Activated CD8-positive, alpha-beta memory T cell treated with anti-CD3 and anti-CD28 coated beads, Interleukin-2, amount 10 ng/mL, durations not matched to agents 7 days and 5 days (primary cell): Measurements from ENCODE around the gene NT5M. TPM values are rescaled to one million over a fixed set of nuclear protein-coding genes. Genes with fewer than 3 reads are reported as not detected.

Experiments used
- ATAC-seq: fragments of 150-1000 bp; cut with Tn5 transposase; one replicate; pipeline ENCODE4 v1.10.0; 2021; ENCODE audit warnings: moderate library complexity
- CTCF ChIA-PET: fragments of 350-600 bp; sonication (Branson Sonifier 250); formaldehyde crosslinking; loops from one replicate; lab custom pipeline; 2021; ENCODE audit warnings: antibody characterized with exemption; lab: Charles Lee
- DNase-seq: peaks from one replicate; pipeline ENCODE4 v3.0.0-alpha.2; 2020
- H3K27ac Mint-ChIP-seq: one replicate; pipeline ENCODE4 v1.8.0; 2021; ENCODE audit warnings: mild to moderate bottlenecking, mixed read lengths
- H3K27me3 Mint-ChIP-seq: one replicate; pipeline ENCODE4 v1.8.0; 2021; ENCODE audit warnings: mixed read lengths
- H3K36me3 Mint-ChIP-seq: one replicate; pipeline ENCODE4 v1.8.0; 2021; ENCODE audit warnings: mild to moderate bottlenecking, mixed read lengths
- H3K4me1 Mint-ChIP-seq: one replicate; pipeline ENCODE4 v1.8.0; 2021; ENCODE audit warnings: mixed read lengths
- H3K4me3 Mint-ChIP-seq: one replicate; pipeline ENCODE4 v1.8.0; 2021; ENCODE audit warnings: mild to moderate bottlenecking, moderate library complexity, mixed read lengths
- H3K9me3 Mint-ChIP-seq: one replicate; pipeline ENCODE4 v1.8.0; 2022; ENCODE audit warnings: low read depth, mixed read lengths
- total RNA-seq, 2 experiments: library from RNA; stranded (reverse); gene quantifications; one replicate each; pipeline ENCODE4 v1.2.3, GENCODE V29; 2021

Gene NT5M
- total RNA-seq, 2 experiments from 2014 or later, result 6.3 to 12.5 TPM

DNA sequence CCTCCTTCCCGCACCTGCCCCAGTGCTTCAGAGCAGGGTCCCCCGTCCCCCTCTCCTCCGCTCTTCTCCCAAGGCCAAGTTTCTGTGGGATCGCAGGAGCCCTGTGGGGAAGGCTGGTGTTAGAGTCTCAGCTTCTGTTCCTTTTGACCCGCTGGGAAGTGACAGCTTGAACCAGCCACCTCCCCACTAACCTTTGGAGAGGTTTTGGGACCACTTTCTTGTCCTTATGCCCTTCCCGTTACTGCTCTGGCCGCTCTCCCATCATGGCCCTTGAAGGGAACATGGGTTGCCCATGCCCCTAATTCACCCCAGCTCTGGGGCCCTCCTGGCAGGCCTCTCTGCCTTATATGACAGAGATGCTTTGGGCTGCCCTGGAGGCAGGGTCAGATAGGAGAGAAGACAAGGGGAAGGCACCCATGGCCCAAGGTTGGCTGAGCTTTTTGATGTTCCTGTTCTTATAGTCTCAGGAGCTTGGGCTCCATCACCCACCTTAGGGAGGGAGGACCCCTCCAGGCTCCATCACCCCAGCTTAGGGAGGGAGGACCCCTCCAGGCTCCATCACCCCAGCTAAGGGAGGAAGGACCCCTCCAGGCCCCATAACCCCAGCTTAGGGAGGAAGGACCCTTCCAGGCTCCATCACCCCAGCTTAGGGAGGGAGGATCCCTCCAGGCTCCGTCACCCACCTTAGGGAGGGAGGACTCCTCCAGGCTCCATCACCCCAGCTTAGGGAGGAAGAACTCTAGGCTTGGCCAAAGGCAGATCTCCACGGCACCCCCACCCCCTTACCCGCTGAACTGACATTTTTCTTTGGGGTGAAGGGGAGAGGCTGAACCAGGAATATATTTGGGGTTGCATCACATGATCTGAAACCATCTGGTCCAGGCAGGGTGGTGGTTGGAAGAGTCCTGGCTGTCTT lies 45.0 kb downstream of the NT5M start:
- Mint-ChIP-seq H3K27me3 (no peaks in the 10 kb centered on the region), H3K4me3 (no peak overlapping the region), H3K4me1 (no peaks in the 10 kb centered on the region), H3K36me3 (no peaks in the 10 kb centered on the region), H3K27ac (no peak overlapping the region), H3K9me3 (no peaks in the 10 kb centered on the region)
- DNase-seq (no peak), ATAC-seq (no peak)
- CTCF ChIA-PET, result interaction anchor here (0.7 kb wide), 1 partner anchor 294 kb away, joined by 3 read pairs; no protein-coding TSS in a partner anchor

GRCh38 chr17:17348872-17349723 lies 45.9 kb downstream of the NT5M start:
- CTCF ChIA-PET, result interaction anchor here (1.4 kb wide), 1 partner anchor 293 kb away, joined by 4 read pairs; no protein-coding TSS in a partner anchor
- DNase-seq (no peak), ATAC-seq (no peak)
- H3K27ac Mint-ChIP-seq, result no peak overlapping the region
- H3K4me3 Mint-ChIP-seq, result no peak overlapping the region
- no peaks in the 10 kb centered on the region for H3K9me3 Mint-ChIP-seq
- H3K36me3 Mint-ChIP-seq, result no peaks in the 10 kb centered on the region
- H3K4me1 Mint-ChIP-seq, result no peaks in the 10 kb centered on the region
- no peaks in the 10 kb centered on the region for H3K27me3 Mint-ChIP-seq

GRCh38 chr17:17349724-17350106 lies 46.5 kb downstream of the NT5M start:
- no peak for ATAC-seq
- H3K9me3 Mint-ChIP-seq, result no peaks in the 10 kb centered on the region
- H3K27ac Mint-ChIP-seq, result no peak overlapping the region
- H3K36me3 Mint-ChIP-seq, result no peaks in the 10 kb centered on the region
- no peaks in the 10 kb centered on the region for H3K4me1 Mint-ChIP-seq
- no peak for DNase-seq
- H3K4me3 Mint-ChIP-seq, result no peak overlapping the region
- no peaks in the 10 kb centered on the region for H3K27me3 Mint-ChIP-seq
- CTCF ChIA-PET, result interaction anchor here (0.8 to 1.4 kb wide), 2 partner anchors 228 to 292 kb away, joined by 3 to 4 read pairs; no protein-coding TSS in a partner anchor

- ATAC-seq (no peak), DNase-seq (no peak)
- Mint-ChIP-seq H3K36me3 (no peaks in the 10 kb centered on the region), H3K9me3 (no peaks in the 10 kb centered on the region), H3K4me1 (no peaks in the 10 kb centered on the region), H3K27ac (no peak overlapping the region), H3K4me3 (no peak overlapping the region), H3K27me3 (no peaks in the 10 kb centered on the region)
- CTCF ChIA-PET, result interaction anchor here (0.8 to 1.4 kb wide), 2 partner anchors 227 to 291 kb away, joined by 3 to 4 read pairs; no protein-coding TSS in a partner anchor
Measured at GRCh38 chr17:17350491-17351355, 47.5 kb downstream of the NT5M start.

DNA sequence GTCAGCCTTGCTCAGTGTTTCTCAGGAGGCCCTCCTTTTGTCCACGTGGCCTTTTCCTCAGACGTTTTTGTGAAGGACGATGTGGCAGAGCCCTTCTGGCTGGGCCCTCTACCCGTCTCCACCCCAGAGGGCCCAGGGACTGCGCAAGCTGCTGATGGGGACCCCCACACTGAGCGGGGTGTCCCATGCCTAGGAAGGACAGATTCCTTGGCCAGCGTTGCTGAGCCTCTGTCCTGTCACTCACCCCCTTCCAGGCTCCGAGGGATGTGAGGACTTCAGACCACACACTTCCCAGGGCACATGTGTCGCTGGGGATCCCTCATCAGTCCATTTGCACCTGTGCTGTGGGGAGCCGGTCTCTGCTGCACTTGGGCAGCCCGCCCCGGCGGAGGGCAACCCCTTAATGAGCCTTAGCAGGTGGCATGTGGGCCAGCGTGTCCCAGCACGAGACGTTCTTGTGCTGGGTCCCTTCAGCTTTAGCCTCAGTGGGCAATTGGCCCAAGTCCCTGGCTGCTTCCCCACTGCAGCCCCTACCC lies 48.3 kb downstream of the NT5M start:
- no peaks in the 10 kb centered on the region for H3K27me3 Mint-ChIP-seq
- H3K4me1 Mint-ChIP-seq, result no peaks in the 10 kb centered on the region
- no peak overlapping the region for H3K27ac Mint-ChIP-seq
- H3K9me3 Mint-ChIP-seq, result no peaks in the 10 kb centered on the region
- H3K4me3 Mint-ChIP-seq, result no peak overlapping the region
- DNase-seq (no peak), ATAC-seq (no peak)
- H3K36me3 Mint-ChIP-seq, result no peaks in the 10 kb centered on the region
- CTCF ChIA-PET, result no interaction called here

DNA sequence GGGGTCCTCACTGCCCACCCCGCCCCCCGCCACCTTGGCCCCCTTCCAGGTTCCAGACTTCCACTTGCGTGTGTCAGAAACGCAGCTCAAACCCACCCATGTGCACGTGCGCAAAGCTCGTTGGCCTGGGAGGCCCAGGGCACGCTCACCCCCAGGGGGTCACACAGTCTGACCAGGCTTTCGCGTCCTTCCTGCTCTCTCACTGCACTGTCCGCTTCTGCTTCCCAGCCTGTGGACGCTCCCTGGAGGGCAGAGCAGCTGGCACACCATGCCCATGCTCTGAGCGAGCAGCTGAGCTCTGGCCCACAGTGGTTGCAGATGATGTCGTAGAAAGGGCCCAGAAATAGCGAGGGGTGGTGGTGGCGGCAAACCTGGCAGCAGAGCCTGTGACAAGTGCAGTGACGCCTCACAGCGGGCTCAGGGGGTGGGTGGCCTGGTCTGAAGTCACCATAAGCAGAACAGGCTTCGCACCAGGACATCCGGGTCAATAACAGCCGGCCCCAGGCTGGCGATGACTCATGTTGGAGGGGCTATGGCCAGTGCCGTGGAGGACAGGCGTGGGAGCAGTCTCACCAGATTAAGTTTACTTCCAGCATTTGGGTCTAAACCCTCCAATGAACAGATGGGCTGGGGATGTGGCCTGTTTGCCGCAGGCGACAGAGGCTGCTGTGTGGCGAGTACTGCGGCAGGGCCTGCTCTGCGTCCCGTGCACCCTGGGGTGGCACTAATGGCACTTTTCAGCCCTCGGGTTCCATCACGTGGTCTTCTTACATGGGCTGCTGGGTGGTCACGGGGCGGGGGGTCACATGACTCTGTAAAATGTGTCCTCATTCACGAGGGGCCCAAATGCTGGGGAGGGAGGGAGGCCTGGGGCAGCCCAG lies 49.0 kb downstream of the NT5M start:
- H3K27ac Mint-ChIP-seq, result no peak overlapping the region
- DNase-seq, result no peak
- no peaks in the 10 kb centered on the region for H3K36me3 Mint-ChIP-seq
- no peak for ATAC-seq
- H3K9me3 Mint-ChIP-seq, result no peaks in the 10 kb centered on the region
- H3K27me3 Mint-ChIP-seq, result no peaks in the 10 kb centered on the region
- no peaks in the 10 kb centered on the region for H3K4me1 Mint-ChIP-seq
- CTCF ChIA-PET, result interaction anchor here (0.8 to 4.9 kb wide), 3 partner anchors 144 to 289 kb away, joined by 3 to 80 read pairs (median 5); partner anchors contain the start of gene RASD1
- H3K4me3 Mint-ChIP-seq, result no peak overlapping the region

GRCh38 chr17:17352836-17353624 lies 49.9 kb downstream of the NT5M start:
- ATAC-seq (no peak), DNase-seq (no peak)
- Mint-ChIP-seq H3K36me3 (no peaks in the 10 kb centered on the region), H3K4me1 (no peaks in the 10 kb centered on the region), H3K27me3 (no peaks in the 10 kb centered on the region), H3K4me3 (no peak overlapping the region), H3K9me3 (no peaks in the 10 kb centered on the region), H3K27ac (no peak overlapping the region)
- CTCF ChIA-PET, result interaction anchor here (0.8 to 4.9 kb wide), 6 partner anchors 87 to 288 kb away, joined by 3 to 80 read pairs (median 4); partner anchors contain the start of gene RASD1

- Mint-ChIP-seq H3K36me3 (no peaks in the 10 kb centered on the region), H3K27me3 (peaks cover 6% of the 10 kb centered on the region), H3K27ac (no peak overlapping the region), H3K4me3 (no peak overlapping the region), H3K9me3 (no peaks in the 10 kb centered on the region), H3K4me1 (no peaks in the 10 kb centered on the region)
- ATAC-seq (no peak), DNase-seq (no peak)
- CTCF ChIA-PET, result interaction anchor here (1.0 to 4.9 kb wide), 17 partner anchors 9 to 287 kb away, joined by 3 to 80 read pairs (median 7); partner anchors contain the start of genes PEMT and RASD1
Measured at GRCh38 chr17:17353625-17354484, 50.7 kb downstream of the NT5M start.

DNA sequence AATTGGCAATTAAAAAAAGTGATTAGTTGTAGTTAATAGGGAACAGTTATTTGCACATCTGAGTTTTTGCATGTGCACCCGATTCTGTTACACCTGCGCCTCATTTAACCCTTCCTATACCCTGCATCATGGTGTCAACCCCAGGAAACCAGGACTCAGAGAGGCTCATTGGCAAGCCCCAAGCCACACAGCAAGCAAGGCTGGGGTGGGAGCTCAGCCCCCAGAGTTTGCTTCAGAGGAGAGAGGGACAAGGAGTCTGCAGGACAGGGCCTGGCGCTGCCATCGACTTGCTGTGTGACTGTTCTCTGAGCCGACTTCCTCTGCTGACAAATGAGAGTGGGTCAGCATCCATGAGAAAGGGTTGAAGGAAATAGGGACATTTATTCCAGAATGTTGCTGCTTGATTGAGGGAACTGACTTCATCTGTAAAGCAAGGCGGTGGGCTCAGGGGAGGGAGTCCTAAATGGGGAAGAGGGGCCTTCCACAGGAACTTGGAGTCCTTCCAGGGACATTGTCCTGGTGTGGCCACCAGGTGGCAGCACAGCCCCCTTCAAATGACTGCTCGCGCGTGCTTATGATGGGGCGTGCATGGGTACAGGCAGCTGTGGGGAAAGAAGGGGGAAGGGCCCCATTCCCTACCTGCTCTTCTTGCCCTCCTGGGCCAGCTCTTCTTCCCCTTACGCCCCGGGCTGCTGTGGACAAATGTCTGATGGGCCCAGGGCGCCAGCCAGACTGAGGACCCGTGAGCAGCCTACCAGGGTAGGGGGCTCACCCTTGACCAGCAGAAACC lies 51.6 kb downstream of the NT5M start:
- H3K9me3 Mint-ChIP-seq, result peaks cover 2% of the 10 kb centered on the region
- CTCF ChIA-PET, result interaction anchor here (0.8 to 4.9 kb wide), 31 partner anchors 9 to 377 kb away, joined by 3 to 80 read pairs (median 5); partner anchors contain the start of genes PEMT and RASD1
- no peak overlapping the region for H3K4me3 Mint-ChIP-seq
- H3K27me3 Mint-ChIP-seq, result peaks cover 15% of the 10 kb centered on the region
- no peaks in the 10 kb centered on the region for H3K36me3 Mint-ChIP-seq
- no peak overlapping the region for H3K27ac Mint-ChIP-seq
- no peaks in the 10 kb centered on the region for H3K4me1 Mint-ChIP-seq
- DNase-seq, result peak; percentile 83
- peak; percentile 77 for ATAC-seq

DNA sequence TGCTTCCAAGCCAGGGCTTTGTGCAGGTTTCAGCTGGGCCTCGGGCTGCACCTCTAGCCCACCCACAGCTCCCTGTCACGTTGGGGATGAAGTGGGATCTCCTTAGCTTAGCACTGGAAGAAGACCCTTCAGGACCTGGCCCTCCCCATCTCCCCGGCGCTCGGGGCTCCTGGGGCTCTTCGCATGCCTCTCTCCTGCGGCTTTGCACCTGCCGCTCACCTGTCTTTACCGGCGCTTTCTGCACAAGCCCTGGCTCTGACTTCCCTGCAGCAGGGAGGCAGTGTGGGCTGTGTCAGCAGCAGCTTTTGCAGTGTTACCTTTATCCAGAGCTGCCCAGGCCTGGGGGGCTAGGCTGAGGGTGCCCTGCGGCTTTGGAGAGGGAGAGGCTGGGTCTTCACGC lies 52.3 kb downstream of the NT5M start:
- DNase-seq (no peak), ATAC-seq (no peak)
- no peak overlapping the region for H3K27ac Mint-ChIP-seq
- CTCF ChIA-PET, result interaction anchor here (0.8 to 4.9 kb wide), 29 partner anchors 8 to 377 kb away, joined by 3 to 80 read pairs (median 6); partner anchors contain the start of genes MED9, PEMT and RASD1
- H3K4me1 Mint-ChIP-seq, result no peaks in the 10 kb centered on the region
- H3K27me3 Mint-ChIP-seq, result peaks cover 20% of the 10 kb centered on the region
- H3K9me3 Mint-ChIP-seq, result peaks cover 2% of the 10 kb centered on the region
- H3K36me3 Mint-ChIP-seq, result no peaks in the 10 kb centered on the region
- no peak overlapping the region for H3K4me3 Mint-ChIP-seq
